A673 (cell line): ENCODE data around the gene ATG16L2.

Experiments used
- CTCF ChIP-seq: fragments of 300-800, 200-600 bp; sonication (generic); conservative IDR thresholded peaks from 2 replicates; pipeline ENCODE4 v1.5.1; 2017; ENCODE audit warnings: low read depth, mild to moderate bottlenecking, antibody characterized with exemption, low read length, moderate library complexity, mixed read lengths
- EZH2 ChIP-seq: fragments of 200-600 bp; sonication (generic); IDR thresholded peaks from 2 replicates; pipeline ENCODE4 v1.6.1; 2017; ENCODE audit warnings: borderline replicate concordance, low read depth, mild to moderate bottlenecking, mixed read lengths, antibody characterized with exemption, low read length; ENCODE audit not compliant: poor library complexity, severe bottlenecking

DNA sequence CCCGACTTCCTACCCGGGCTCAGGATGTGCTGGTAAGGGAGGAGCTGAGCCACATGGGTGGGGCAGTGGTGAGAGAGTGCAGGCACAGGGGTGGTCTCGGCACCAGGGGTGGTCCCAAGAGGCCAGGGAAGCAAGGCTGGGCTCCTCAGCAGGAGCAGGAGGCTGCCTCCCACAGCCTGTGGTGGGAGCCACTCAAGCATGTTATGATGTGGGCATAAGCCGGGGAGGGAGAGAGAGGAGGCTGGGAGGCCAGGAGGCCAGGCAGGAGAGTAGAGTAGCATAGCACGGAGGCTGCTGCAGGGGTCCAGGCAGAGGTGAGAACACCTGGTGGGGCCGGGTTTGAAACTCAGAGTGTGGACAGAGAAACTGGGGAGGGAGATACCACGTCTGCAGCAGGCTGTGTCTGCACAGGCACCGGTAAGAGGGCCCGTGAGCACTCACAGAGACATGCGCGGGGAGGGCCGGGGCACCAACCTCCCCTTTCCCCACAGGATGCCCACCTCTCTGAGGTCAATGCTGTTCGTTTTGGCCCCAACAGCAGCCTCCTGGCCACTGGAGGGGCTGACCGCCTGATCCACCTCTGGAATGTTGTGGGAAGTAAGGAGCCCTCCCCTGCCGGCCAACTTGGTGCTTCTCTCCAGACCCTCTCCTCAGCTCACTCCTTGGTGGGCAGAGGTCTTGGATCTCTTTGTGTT, 10.7 kb downstream of the ATG16L2 start:
- TF ChIP-seq CTCF: no peak
- TF ChIP-seq EZH2: no peak
